Panc1 (cell line): ENCODE results near the gene AZI2.

ENCODE experiments used
- POLR2AphosphoS5 ChIP-seq: IDR thresholded peaks from 2 replicates; pipeline ENCODE4 v1.6.1; 2012; ENCODE audit warnings: mild to moderate bottlenecking, low read depth, low read length, moderate library complexity
- SIN3A ChIP-seq: IDR thresholded peaks from 2 replicates; pipeline ENCODE4 v1.6.1; 2012; ENCODE audit warnings: low read depth, mild to moderate bottlenecking, low read length, moderate library complexity, borderline replicate concordance; ENCODE audit not compliant: insufficient read depth
- TF ChIP-seq, protein P1 (sequence below): fragments of 450-650 bp; IDR thresholded peaks from 2 replicates; pipeline ENCODE4 v1.5.1; 2017; ENCODE audit warnings: mild to moderate bottlenecking

DNA sequence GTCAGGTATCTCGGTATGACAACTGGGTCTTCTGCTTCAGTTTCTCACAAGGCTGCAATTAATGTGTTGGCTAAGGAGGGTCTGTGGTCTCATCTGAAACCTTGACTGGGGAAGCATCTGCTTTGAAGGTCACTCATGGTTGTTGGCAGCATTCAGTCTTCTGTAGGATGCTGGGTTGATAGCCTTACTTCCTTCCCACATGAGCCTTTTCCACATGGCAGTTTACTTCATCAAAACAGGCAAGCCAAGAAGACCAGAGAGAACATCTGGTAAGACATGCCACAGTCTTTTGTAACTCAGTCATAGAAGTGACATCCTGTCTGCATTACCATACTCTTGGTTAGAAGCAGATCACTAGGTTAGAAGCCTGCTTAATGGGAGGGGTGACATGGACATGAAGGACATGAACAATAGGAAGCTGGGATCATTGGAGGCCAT, 57.7 kb downstream of the AZI2 start:
- TF ChIP-seq POLR2AphosphoS5 (no peak), SIN3A (no peak)
- TF ChIP-seq, protein P1, sequence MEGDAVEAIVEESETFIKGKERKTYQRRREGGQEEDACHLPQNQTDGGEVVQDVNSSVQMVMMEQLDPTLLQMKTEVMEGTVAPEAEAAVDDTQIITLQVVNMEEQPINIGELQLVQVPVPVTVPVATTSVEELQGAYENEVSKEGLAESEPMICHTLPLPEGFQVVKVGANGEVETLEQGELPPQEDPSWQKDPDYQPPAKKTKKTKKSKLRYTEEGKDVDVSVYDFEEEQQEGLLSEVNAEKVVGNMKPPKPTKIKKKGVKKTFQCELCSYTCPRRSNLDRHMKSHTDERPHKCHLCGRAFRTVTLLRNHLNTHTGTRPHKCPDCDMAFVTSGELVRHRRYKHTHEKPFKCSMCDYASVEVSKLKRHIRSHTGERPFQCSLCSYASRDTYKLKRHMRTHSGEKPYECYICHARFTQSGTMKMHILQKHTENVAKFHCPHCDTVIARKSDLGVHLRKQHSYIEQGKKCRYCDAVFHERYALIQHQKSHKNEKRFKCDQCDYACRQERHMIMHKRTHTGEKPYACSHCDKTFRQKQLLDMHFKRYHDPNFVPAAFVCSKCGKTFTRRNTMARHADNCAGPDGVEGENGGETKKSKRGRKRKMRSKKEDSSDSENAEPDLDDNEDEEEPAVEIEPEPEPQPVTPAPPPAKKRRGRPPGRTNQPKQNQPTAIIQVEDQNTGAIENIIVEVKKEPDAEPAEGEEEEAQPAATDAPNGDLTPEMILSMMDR: no peak
